HL-60 (cell line): ENCODE data around the gene TRERF1.

Source experiments
- DNase-seq, 2 experiments: peaks; one replicate each; pipeline ENCODE4 v3.0.0-alpha.2; 2010 to 2020; ENCODE audit warnings: low read depth in 1 of 2, low spot score in 1 of 2
- H3K27ac ChIP-seq: fragments of 250-450 bp; sonication (Bioruptor Pico); replicated peaks from 2 replicates; pipeline ENCODE4 v1.5.1; 2020; ENCODE audit warnings: mild to moderate bottlenecking, moderate library complexity
- H3K27me3 ChIP-seq: fragments of 250-450 bp; sonication (Bioruptor Pico); 2 replicates; pipeline ENCODE4 v1.5.1; 2021; ENCODE audit warnings: mild to moderate bottlenecking, moderate library complexity; ENCODE audit not compliant: insufficient read depth, poor library complexity, severe bottlenecking
- H3K4me3 ChIP-seq: replicated peaks from 2 replicates; pipeline ENCODE4 v1.5.1; 2011; ENCODE audit warnings: mild to moderate bottlenecking, control low read depth, low read length; ENCODE audit not compliant: insufficient read depth
- GABPA ChIP-seq: IDR thresholded peaks from 2 replicates; pipeline ENCODE4 v1.6.1; 2012; ENCODE audit warnings: low read depth
- POLR2AphosphoS5 ChIP-seq: IDR thresholded peaks from 2 replicates; pipeline ENCODE4 v1.6.1; 2012; ENCODE audit warnings: low read depth
- SPI1 ChIP-seq: IDR thresholded peaks from 2 replicates; pipeline ENCODE4 v1.6.1; 2012; ENCODE audit warnings: low read depth, mild to moderate bottlenecking, borderline replicate concordance
- TF ChIP-seq, protein P1 (sequence below): IDR thresholded peaks from one replicate; pipeline ENCODE4 v1.5.1; 2011; ENCODE audit warnings: low read length, control low read depth, inconsistent platforms; ENCODE audit not compliant: insufficient read depth
- TF ChIP-seq, protein P2 (sequence below): IDR thresholded peaks from 2 replicates; pipeline ENCODE4 v1.6.1; 2012; ENCODE audit warnings: low read depth; ENCODE audit not compliant: insufficient replicate concordance

The TRERF1 gene

DNA sequence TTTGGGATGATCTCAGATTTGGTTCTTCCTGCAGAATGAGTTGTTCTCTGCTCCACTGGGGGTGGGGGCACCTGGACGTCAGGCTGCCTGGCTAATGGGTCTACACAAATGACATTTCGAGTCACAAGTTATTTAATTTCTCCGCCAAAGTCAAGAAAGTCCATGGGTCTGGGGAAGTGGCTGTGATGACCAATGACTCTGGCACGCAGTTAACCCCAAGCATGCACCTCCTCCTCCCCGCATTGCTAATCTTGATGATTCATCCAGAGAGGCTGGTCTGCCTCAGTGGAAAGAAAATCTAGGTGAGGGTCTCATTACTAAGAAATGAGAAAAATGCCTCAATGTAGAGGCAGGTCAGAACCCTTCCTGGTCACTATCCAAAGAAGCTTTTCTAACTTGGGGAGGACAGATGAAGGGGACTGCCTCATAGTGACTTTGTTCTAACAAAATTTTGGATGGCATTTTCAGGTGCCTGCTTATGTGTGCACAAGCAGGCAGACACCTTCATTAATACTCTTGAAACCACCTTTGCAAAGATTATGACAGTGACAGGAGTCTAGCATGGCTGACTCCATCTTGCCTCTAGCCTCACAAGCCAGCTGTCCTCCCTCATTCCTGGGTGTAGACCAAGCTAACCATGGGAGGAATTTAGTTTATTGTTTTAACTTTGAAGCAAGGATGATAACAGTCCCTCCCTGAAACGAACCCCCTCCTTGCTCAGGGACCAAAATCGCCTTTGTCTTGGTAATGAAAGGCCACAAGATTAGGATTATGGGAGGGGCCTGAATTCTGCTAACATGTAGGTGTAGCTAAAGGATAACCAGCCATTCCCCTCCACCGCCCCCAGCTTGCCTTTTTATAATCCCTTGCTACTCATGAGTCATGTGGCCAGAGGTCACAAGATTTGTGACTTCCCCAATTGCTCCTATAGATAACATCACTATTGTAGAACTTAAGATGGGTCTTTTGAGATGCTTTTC, 135.4 kb downstream of the TRERF1 start:
- peak; percentile 44 to 87 for DNase-seq
- Histone ChIP-seq H3K4me3 (no peak overlapping the region), H3K27ac (peak overlapping the region; percentile 89), H3K27me3 (no peaks in the 10 kb centered on the region)
- TF ChIP-seq GABPA = no peak
- TF ChIP-seq SPI1 = peak; percentile 83

DNA sequence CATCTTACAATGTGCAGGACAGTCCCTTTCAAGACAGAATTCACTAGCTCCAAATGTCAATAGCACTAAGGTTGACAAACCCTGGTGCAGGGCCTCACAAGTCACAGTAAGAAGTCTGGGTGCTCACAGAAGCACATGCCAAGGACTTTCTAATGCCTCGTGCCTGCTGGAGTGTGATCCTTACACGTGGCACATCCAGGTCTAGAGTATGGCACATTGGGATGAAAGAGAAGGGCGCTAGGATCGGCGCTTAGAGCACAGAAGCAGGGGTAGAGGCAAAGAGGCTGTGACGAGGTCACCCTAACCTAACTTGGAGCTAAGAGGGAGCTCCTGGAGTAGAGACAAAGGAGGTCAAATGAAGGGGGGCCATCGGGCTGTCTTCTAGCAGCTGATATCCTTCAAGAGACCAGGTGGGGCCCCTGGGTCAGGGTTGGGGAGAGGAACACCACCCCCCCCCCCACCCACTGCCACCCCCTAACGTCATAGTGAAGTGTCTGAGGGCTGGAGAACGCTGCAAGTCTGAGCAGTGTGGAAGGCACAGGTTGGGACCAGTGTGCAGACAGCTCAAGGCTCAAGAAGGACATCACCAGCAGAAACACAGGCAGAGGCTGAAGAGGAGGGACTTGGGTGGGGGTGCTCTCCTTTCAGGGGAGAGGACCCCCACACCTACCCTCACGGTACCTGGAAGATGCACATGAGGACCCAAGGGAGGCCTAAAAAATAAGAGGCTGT, 136.3 kb downstream of the TRERF1 start:
- TF ChIP-seq POLR2AphosphoS5 (no peak), GABPA (no peak), SPI1 (no peak)
- TF ChIP-seq, protein P1, sequence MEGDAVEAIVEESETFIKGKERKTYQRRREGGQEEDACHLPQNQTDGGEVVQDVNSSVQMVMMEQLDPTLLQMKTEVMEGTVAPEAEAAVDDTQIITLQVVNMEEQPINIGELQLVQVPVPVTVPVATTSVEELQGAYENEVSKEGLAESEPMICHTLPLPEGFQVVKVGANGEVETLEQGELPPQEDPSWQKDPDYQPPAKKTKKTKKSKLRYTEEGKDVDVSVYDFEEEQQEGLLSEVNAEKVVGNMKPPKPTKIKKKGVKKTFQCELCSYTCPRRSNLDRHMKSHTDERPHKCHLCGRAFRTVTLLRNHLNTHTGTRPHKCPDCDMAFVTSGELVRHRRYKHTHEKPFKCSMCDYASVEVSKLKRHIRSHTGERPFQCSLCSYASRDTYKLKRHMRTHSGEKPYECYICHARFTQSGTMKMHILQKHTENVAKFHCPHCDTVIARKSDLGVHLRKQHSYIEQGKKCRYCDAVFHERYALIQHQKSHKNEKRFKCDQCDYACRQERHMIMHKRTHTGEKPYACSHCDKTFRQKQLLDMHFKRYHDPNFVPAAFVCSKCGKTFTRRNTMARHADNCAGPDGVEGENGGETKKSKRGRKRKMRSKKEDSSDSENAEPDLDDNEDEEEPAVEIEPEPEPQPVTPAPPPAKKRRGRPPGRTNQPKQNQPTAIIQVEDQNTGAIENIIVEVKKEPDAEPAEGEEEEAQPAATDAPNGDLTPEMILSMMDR = no peak
- TF ChIP-seq, protein P2, sequence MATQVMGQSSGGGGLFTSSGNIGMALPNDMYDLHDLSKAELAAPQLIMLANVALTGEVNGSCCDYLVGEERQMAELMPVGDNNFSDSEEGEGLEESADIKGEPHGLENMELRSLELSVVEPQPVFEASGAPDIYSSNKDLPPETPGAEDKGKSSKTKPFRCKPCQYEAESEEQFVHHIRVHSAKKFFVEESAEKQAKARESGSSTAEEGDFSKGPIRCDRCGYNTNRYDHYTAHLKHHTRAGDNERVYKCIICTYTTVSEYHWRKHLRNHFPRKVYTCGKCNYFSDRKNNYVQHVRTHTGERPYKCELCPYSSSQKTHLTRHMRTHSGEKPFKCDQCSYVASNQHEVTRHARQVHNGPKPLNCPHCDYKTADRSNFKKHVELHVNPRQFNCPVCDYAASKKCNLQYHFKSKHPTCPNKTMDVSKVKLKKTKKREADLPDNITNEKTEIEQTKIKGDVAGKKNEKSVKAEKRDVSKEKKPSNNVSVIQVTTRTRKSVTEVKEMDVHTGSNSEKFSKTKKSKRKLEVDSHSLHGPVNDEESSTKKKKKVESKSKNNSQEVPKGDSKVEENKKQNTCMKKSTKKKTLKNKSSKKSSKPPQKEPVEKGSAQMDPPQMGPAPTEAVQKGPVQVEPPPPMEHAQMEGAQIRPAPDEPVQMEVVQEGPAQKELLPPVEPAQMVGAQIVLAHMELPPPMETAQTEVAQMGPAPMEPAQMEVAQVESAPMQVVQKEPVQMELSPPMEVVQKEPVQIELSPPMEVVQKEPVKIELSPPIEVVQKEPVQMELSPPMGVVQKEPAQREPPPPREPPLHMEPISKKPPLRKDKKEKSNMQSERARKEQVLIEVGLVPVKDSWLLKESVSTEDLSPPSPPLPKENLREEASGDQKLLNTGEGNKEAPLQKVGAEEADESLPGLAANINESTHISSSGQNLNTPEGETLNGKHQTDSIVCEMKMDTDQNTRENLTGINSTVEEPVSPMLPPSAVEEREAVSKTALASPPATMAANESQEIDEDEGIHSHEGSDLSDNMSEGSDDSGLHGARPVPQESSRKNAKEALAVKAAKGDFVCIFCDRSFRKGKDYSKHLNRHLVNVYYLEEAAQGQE = no peak
- H3K4me3 ChIP-seq = no peak overlapping the region
- no peak for DNase-seq
- no peaks in the 10 kb centered on the region for H3K27me3 ChIP-seq
- peak overlapping the region; percentile 89 for H3K27ac ChIP-seq

DNA sequence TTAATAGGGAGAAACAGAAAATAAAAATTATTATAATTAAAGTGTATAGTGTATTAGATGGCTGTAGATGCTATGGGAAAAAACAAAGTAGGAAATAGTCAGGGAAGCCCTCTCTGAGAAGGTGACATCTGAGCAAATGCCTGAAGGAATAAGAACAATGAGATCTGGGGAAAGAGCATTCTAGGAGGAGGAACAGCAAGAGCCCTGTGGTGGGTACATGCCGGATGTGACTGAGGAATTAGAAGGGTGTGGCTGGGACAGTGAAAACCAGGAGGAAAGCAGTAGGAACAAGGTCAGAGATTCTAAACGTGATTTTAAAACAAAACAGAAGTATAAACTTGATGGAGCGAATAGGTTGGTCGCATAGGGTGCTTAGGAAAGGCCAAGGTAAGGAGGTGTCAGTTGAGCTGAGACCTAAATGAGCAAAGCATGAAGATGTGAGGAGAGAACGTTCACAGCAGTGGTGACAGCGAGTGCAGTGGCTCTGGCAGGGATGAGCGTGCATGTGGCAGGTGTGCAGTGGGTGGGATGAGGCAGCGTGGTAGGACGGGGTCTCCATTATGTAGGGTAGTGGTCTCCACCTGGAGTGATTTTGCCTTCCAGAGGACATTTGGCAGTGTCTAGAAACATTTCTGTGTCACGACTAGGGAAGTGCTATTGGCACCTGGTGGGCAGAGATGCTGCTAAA, 137.0 kb downstream of the TRERF1 start:
- no peak overlapping the region for H3K4me3 ChIP-seq
- H3K27me3 ChIP-seq = no peaks in the 10 kb centered on the region
- no peak for DNase-seq
- no peak for TF ChIP-seq POLR2AphosphoS5
- TF ChIP-seq, protein P1 = no peak
- no peak for TF ChIP-seq GABPA
- no peak for TF ChIP-seq SPI1
- TF ChIP-seq, protein P2 = no peak
- peak overlapping the region; percentile 89 for H3K27ac ChIP-seq
